Medulla oblongata (tissue), 1 donor: ENCODE data around the gene CFD.
"Not testable (repeated sequence)": the region's sequence is repeated elsewhere in the genome, so short reads cannot be mapped to it uniquely, and the experiment has no call there.

Source experiments
- DNase-seq: peaks from one replicate; pipeline ENCODE4 v3.0.0-alpha.2; 2015; ENCODE audit errors: extremely low spot score

CFD gene

DNA sequence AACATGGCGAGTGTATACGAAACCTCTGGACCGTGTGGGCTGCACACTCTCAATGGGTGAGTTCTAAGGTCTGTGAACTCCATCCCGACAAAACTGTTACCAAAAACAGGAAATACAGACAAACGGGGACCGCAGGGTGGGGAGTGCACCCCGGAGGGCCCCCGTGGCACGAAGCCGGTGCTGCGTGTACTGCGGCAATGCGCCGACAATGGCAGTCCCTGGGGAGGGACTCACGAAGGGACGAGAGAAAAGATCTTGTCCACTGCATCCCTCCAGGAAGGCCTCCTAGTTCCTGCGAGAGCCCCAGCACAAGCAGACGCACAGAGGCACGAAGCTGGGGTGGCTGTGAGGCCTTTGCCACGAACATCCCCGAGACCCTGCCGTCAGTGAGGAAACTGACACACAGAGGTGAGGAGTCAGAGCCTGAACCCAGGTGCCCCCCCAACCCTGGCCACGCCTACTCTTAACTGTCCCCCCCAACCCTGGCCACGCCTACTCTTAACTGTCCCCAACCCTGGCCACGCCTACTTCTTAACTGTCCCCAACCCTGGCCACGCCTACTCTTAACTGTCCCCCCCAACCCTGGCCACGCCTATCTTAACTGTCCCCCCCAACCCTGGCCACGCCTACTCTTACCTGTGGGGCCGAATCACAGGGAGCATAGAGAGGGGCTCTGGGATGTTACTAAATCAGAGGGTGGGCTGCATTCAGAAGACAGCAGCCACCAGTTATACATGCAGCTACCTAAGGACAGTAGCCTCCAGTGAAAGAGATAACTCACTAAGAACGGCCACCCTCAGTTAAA, 29.3 kb downstream of the CFD start:
- no peak for DNase-seq

DNA sequence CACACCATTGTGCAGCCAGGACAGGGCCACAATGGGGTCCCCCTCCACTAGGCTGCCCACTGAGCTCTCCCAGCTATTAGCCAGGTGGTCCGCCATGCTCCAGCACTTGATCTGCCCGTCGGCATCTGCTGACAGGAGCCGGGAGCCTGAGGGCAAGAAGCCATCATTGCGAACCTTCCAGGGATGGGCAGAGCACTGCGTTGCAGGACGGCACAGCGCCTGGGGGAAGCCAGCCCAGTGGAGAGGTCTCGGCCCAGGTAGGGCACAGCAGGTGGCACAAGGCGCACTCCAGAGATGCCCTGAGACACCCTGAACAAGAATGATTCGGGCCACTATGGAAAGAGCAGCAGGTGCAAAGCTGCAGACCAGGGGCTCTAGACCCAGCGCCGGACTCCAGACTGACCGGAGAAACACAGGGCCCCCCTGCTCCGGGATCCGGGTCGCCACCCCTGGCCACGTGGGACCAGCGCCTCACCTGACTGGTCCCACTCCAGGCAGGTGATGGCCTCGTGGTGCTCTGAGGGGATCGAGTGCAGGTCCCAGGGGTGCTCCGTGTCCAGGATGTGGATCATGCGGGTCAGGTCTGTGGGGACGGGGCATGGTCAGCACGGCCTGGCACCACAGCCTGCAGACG, 30.3 kb downstream of the CFD start:
- no peak for DNase-seq

DNA sequence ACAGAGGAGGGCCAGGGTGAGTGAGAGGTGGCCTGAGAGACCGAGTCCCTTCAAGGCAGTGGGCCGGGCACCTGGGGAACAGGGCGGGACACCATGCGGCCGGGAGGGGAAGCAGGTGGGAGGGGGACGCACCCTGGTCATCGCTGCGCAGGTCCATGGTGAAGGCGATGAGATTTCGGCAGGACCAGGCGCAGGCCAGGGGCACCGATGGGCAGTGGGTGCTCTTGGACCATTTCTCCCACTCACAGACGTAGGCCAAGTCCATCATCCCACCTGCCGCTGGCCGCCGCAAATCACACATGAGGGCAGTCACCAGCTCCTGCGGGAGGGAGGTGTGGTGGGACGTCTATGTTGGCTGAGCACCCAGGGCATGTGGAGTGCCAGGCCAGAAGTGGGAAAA, 31.4 kb downstream of the CFD start:
- DNase-seq, result no peak

DNA sequence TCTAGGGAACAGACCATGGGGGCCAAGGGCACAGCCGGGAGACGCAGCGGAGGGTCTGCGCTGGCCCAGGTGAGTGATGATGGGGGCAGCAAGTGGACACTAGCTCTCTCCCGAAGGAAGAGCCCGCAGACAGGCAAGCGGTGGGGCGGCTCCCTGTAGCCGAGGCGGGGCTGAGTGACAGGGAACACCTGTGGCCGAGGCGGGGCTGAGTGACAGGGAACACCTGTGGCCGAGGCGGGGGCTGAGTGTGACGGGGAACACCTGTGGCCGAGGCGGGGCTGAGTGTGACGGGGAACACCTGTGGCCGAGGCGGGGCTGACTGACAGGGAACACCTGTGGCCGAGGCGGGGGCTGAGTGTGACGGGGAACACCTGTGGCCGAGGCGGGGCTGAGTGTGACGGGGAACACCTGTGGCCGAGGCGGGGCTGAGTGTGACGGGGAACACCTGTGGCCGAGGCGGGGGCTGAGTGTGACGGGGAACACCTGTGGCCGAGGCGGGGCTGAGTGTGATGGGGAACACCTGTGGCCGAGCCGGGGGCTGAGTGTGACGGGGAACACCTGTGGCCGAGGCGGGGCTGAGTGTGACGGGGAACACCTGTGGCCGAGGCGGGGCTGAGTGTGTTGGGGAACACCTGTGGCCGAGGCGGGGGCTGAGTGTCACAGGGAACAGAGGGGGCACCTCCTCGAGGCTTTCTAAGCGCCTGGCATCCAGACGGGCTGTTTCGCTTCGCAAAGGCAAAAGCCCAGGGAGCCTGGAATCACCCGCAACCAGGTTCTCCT, 32.1 kb downstream of the CFD start:
- not testable (repeated sequence) for DNase-seq

DNA sequence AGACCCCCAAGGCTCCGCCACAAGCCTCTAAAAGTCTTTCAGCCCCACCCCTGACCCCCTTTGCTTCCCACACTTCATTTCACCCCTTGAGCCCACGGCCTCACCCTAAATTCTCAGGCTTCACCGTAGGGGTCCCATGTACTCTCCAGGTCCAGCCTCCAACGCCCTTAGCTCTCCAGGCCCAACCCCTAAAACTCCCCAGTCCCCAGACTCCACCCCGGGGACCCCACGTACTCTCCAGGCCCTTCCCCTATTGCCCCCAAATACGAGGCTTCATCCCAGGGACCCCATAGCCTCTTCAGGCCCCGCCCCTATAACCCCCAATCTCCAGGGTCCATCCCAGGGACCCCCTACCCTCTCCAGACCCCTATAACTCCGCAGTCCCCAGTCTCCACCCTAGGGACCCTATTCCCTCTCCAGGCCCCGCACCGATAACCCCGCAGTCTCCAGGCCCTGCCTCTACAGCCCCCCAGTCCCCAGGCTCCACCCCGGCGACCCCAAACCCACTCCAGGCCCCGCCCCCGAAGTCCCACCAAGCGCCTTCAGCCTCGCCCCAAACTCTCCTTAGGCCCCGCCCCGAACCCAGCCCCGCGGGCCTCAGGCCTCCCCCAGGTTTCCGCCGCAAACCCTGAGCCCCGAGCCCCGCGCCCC, 32.9 kb downstream of the CFD start:
- DNase-seq, result no peak

DNA sequence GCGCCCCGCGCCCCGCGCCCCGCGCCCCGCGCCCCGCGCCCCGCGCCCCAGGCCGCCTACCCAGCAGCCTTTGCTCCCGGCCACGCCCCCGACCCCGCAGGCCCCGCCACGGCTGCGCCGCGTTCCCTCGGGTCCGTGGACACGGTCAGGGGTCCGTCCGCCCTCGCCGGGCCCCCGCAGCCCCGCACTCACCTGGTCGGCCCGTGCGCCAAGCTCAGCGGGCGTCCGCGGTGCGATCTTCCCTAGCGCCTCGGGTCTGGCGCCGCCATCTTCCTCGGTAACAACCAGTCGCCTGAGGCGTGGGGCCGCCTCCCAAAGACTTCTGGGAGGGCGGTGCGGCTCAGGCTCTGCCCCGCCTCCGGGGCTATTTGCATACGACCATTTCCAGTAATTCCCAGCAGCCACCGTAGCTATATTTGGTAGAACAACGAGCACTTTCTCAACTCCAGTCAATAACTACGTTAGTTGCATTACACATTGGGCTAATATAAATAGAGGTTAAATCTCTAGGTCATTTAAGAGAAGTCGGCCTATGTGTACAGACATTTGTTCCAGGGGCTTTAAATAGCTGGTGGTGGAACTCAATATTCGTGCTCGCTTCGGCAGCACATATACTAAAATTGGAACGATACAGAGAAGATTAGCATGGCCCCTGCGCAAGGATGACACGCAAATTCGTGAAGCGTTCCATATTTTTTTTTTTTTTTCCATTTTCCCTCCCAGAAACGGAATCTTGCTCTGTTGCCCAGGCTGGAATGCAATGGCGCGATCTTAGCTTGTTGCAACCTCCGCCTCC, 33.6 kb downstream of the CFD start, which contains the start of the genes MED16 and RNU6-9:
Gene MED16, minus strand, starts transcription at position 294 of the 796 bp plus-strand sequence. CDS start 2,056 bp downstream, outside the sequence.
Gene RNU6-9, plus strand, starts transcription at position 591 of the 796 bp plus-strand sequence.
- DNase-seq, result peak; percentile 97

DNA sequence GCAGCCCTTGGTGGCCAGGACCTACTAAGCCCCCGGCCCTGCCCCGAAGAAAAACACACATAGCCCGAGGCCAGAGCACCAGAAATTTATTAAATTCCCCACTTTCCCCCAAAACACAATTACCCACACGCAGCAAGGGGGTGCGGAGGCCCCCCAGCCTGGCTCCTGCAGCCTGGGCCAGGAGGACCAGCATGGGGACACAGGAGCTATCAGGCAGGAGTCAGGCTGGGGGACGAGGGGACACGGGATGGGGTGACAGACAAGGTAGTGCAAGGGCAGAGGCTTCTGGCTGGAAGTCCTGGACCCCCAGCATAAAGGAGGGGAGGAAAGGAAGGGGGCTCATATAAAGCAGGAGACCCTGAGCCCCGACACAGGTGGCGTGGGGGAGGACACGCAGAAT, 37.0 kb downstream of the CFD start:
- DNase-seq, result no peak

DNA sequence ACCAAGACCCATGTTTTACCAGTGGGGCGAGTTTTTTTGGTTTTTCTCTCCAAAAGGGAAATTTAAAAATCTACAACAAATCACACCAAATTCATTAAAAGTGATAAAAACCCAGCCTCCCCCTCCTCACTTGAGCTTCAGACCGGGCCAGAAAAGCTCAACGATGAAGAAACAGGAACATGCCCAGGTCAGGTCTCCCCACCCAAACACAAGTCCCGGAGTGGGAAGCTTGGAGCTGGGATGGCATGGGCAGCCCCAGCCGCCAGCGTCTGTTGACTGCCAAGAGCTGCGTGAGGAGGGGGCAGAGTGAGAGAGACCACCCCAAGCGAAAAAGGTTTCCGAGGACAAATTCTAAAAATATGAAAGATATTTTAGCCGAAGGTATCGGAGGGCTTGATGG, 37.5 kb downstream of the CFD start:
- DNase-seq, result no peak

DNA sequence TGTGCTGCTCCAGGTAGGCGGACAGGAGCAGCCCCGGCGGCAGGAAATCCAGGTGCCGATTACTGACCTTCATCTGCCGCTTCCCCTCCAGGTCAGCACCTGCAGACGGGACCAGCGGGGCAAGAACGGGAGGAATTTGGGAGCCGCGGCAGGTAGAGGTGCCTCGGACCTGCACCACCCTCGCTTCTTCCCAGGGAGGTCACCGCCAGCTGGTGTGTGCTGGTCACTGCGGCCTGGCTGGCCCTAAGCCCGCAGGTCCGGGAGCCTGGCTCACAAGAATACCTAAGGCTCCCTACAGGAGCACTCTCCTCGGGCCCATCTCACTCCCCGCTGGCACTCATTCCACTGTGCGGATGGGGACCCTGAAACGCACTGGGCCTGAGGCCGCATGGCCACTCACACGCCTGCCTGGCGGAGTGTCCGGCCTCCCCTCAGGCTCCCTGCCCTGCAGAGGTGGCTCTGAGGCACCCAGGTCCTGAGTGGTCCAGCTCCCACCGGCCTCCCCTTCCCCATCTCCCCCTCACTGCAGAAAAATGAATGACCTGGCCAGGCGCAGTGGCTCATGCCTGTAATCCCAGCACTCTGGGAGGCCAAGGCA, 38.1 kb downstream of the CFD start:
- no peak for DNase-seq

DNA sequence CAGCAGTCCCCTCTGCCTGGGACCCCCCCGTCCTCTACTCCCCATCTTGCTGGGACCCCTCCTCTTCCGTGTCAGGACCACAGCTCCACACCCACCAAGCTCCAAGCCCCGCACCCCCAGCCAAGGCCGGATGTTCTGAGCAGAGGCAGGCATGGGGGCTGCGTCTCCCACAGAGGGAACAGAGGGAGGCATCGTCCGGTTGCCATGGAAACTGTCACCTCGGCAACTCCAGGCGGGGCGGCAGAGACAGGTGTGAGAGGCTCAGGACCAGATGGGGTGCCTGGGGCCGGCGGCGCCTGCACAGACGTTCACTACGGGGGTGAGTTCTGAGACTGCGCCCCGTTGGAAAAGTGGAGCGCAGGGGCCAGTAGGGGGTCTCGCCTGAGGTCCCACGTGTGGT, 39.2 kb downstream of the CFD start:
- no peak for DNase-seq

DNA sequence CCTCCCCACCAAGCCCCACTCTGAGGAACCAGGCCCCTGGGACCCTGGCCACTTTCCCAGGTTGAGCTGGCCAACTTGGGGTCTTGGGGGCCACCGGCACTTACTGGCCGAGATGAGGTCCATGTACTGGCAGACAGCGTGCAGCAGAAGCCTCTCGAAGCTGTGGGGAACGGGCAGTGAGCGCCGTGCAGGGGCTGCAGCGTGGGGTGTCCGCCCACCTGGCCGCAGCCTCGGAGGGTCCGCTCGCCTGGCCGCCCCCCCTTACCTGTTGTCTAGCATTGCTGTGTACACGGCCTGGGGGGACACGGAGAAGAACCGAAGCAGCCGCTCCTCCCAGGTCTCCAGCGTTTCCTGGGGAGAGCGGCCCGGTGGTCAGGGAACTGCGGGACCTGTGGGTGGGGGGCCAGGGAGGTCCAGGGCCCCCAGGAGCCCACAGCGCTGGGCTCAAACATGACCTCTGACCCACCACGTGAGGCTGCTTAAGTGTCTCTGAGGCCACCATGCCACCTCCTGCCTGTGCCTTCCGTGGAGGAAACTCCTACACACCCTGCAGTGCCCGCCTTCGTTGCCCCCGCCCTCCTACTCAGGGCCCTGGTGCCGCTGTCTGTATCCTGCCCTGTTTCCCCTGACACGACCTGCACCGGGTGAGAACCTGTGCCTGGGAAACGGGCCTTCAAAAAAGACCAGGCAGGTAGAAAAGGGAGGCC, 40.0 kb downstream of the CFD start:
- no peak for DNase-seq

DNA sequence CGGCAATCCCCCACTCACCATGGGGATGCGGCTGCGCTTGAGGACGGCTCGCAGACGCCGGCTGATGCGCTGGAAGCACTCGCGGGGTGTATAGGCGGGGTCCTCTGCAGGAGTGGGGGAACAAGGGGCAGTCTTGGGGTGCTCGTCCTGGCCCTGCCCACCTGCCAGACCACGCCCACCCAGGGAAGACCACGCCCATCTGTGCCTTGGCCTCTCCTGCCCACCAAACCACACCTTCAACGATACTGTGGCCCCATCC, 40.5 kb downstream of the CFD start:
- no peak for DNase-seq

DNA sequence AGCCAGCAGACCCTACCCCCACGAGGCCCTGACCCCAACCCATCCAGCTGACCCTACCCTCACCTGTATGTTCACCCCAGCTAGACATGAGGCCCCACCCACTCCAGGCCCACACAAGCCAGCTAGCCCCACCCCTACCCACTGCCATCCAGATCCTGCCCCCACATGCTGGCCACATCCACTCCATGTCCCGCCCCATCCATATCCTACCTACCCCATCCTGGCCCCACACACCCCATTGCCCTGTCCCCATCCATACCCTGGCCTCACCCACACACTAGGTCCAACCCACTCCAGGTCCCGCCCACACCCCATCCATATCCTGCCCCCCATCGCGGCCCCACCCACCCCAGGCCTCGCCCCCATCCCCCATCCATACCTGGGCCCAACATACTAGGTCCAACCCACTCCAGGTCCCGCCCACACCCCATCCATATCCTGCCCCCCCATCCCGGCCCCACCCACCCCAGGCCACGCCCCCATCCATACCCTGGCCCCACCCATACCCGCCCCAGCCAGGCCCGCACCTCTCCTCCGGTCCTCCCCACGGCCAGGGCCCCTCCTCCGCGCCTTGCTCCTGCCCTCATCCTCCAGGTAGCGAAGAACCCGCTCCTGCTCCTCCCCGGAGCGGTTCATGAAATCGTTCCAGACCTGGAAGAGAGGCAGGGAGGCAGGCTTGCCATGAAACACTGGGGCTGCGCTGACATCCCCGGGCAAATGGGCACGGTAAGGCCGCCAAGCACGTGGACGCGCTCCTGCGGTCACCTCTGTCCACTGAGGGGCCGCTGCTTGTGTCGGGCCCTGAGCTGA, 41.0 kb downstream of the CFD start:
- no peak for DNase-seq

DNA sequence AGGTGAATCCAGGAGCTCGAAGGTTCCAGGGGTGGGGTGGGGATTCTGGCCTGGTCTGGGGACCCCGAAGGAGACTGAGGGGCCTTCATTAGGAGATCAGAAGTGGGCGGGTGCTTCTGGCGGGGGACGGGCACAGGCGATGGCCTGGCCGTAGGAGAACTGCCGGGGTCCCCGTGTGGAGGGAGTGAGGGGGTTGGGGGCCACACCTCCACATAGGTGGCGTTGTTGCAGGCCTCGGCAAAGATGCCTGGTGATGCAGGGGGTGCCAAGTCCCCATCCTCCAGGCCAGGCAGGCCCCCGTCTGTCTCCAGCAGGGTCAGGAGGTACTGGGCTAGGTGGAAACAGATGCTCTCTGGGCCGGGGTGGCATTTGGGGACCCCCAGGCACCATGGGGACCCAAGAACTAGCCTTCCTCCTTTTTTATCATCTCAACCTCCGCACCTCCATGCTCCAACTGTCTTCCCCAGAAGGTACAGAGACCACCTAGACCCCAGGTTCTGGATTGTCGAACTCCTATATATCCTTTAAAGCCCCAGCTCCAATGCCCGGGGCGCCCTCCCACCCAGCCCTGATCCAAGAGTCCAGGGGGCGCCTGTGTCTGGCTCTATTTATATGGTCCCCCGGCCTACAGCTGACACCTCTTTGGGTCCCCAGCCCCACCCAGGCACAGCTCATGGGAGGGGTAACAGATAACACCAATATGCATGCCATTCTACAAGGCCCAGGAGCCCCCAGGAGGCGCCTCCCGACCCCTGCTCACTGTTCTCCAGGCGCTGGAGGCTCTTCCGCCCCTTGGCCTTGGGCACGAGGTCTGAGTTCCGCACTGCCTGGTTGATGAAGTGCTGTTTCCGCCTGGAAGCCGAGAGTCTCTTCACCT, 42.0 kb downstream of the CFD start:
- DNase-seq, result no peak

DNA sequence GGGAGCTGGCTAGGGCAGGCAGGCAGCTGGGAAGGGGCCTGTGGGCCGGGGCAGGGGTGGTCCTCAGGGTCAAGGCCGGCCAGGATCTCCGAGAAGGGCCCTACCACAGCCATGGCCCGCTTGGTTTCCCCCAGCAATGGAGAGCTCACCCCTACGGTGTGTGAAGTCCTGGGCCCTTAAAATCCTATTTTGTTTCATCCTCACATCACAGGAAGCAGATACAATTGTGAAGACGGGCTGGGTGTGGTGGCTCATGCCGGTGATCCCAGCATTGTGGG, 42.6 kb downstream of the CFD start:
- no peak for DNase-seq

DNA sequence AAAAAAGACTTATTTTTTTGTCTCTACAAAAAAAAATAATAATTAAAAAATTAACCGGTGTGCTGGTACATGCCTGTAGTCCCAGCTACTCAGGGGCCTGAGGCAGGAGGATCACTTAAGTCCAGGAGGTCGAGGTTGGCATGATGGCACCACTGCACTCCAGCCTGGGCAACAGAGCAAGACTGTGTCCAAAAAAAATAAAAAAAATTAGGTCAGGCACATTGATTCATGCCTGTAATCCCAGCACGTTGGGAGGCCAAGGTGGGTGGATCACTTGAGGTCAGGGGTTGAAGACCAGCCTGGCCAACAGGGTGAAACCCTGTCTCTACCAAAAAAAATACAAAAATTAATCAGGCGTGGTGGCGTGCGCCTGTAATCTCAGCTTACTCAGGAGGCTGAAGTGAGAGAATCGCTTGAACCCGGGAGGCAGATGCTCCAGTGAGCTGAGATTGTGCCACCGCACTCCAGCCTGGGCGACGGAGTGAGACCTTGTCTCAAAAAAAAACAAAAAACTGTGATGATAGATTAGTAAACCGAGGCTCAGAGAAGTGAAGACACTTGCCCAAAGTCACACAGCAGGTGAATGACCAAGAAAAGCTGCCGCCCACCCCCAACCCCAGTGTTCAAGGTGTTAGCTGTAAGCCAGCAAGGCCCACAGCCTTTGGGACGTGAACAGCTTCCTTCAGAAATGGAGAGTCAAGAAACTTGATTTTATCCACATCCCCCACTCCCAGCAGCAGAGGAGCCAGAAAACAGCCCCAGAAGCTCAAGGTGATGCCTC, 43.2 kb downstream of the CFD start:
- DNase-seq, result no peak

DNA sequence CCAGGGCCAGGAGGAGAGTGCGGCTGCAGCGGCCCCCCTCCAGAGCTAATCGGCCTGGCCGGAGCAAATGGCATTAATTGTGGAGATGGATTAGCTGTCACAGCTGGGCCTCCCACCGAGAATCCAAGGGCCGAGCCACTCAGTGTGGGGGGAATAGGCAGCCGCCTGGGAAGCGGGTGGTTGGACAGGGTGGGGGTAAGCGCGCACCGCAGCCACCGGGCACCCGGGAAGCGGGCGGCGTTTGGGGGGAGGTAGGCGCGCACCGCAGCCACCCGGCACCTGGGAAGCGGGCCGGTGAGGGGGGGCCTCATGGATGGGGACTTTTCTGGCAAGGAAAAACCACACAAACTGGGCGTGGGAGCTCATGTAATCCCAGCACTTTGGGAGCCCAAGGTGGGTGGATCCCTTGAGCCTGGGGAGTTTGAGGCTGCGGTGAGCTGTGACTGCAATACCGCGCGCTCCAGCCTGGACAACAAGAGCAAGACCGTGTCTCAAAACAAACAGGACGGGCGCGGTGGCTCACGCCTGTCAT, 43.9 kb downstream of the CFD start:
- DNase-seq, result no peak

DNA sequence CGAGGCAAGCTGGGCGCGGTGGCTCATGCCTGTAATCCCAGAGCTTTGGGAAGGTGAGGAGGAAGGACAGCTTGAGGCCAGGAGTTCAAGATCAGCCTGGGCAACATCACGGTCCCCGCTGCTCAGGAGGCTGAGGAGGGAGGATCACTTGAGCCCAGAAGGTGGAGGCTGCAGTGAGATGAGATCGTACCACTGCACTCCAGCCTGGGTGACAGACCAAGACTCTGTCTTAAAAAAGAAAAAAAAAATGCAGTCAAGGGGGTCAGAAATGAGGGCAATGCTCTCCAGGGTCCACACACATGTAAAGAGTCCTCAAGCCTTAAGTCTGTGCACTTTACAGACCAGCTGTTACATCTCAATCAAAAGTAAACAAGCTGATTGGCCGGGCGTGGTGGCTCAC, 45.1 kb downstream of the CFD start:
- no peak for DNase-seq
